Astrocyte of the hippocampus (primary cell): Measurements from ENCODE around the gene TUBGCP6.
"Not testable (repeated sequence)": the region's sequence is repeated elsewhere in the genome, so short reads cannot be mapped to it uniquely, and the experiment has no call there.

Experiments
- DNase-seq: peaks from one replicate; pipeline ENCODE4 v3.0.0; 2011; ENCODE audit warnings: low read depth, low spot score

TUBGCP6 gene

DNA sequence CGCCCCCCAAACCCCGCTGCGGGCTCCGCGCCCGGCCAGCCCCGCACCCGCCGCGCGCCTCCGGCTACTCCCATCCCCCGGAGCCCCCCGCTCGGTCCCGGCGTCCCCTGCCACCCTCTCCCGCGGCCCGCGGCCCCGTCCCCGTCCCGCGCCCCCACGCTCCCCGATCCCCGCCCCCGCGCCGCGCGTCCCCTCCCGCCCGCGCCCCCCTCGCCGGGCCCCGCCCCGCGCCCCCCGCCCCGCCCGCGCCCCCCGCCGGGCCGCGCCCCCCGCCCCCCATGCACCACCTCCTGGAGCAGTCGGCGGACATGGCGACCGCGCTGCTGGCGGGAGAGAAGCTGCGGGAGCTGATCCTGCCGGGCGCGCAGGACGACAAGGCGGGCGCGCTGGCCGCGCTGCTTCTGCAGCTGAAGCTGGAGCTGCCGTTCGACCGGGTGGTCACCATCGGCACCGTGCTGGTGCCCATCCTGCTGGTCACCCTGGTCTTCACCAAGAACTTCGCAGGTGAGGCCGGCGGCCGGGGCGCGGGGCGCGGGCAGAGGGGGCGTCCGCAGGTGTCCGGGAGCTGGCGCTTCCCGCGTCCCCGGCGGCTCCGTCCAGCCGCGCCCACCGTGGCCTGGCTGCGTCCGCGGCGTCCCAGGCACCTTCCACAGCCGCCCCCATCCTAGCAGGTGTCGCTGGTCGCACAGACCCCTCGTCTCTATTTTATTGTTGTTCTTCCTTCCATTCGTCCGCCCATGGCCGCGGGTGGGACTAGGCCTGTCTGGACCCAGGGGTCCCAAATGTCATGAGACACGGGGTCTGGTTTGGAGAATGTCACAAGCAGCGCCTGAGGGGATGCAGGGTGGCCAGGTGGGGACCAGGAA is 74.1 kb downstream of the TUBGCP6 start, which contains the start of gene PANX2:
PANX2 (plus strand) TSS at position 279 of the 866 bp plus-strand sequence; CDS start at position 279, 0 bp downstream.
- peak; percentile 46 for DNase-seq

GRCh38 chr22:50169774-50170341 is 75.0 kb downstream of the TUBGCP6 start:
- no peak for DNase-seq

- no peak for DNase-seq
Measured at GRCh38 chr22:50169181-50169759, 75.6 kb downstream of the TUBGCP6 start.

GRCh38 chr22:50168490-50169180 is 76.2 kb downstream of the TUBGCP6 start:
- DNase-seq: not testable (repeated sequence)

- DNase-seq: no peak
Measured at GRCh38 chr22:50167689-50168489, 76.9 kb downstream of the TUBGCP6 start.
